ENCODE measurements around the gene DIS3L2.

DNA sequence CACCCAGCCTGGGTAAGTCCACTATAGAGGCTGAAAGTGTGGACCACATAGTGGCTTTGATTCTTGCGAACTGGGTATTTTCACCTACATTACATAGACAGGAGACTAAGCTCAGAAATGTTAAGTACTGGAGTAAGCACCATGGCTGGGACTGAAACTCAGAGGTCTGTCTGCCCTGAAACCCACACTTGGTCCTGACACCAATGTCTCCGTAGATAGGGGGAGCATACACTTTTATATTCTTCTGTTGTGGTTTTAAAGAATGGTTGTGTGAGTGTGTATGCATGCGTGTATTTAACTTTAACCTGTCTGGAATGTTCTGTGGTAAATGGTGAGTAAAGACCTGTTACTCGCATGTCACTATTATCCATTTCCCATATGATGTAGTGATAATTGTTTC, 25.0 kb upstream of the DIS3L2 start:
- TF ChIP-seq, protein P1, sequence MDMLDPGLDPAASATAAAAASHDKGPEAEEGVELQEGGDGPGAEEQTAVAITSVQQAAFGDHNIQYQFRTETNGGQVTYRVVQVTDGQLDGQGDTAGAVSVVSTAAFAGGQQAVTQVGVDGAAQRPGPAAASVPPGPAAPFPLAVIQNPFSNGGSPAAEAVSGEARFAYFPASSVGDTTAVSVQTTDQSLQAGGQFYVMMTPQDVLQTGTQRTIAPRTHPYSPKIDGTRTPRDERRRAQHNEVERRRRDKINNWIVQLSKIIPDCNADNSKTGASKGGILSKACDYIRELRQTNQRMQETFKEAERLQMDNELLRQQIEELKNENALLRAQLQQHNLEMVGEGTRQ (IDR thresholded peaks at IDR 0.05; ENCODE audit: low read length): no peak
- TF ChIP-seq, protein P2, sequence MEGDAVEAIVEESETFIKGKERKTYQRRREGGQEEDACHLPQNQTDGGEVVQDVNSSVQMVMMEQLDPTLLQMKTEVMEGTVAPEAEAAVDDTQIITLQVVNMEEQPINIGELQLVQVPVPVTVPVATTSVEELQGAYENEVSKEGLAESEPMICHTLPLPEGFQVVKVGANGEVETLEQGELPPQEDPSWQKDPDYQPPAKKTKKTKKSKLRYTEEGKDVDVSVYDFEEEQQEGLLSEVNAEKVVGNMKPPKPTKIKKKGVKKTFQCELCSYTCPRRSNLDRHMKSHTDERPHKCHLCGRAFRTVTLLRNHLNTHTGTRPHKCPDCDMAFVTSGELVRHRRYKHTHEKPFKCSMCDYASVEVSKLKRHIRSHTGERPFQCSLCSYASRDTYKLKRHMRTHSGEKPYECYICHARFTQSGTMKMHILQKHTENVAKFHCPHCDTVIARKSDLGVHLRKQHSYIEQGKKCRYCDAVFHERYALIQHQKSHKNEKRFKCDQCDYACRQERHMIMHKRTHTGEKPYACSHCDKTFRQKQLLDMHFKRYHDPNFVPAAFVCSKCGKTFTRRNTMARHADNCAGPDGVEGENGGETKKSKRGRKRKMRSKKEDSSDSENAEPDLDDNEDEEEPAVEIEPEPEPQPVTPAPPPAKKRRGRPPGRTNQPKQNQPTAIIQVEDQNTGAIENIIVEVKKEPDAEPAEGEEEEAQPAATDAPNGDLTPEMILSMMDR (IDR thresholded peaks at IDR 0.05; ENCODE audit: control extremely low read depth in 1 of 3, insufficient read depth in 1 of 3, low read depth in 1 of 3, low read length in 3 of 3): no peak
- TF ChIP-seq EZH2 (IDR thresholded peaks at IDR 0.05; ENCODE audit: low read depth, low read length, severe bottlenecking) (no peak), RFX5 (IDR thresholded peaks at IDR 0.05; ENCODE audit: borderline replicate concordance, low read depth, low read length) (no peak), TAF1 (IDR thresholded peaks at IDR 0.05; ENCODE audit: low read depth, low read length) (no peak), JUND (IDR thresholded peaks at IDR 0.05; ENCODE audit: low read length) (no peak), POLR2AphosphoS5 (IDR thresholded peaks at IDR 0.05; ENCODE audit: low read depth, low read length) (no peak), FOSL1 (IDR thresholded peaks at IDR 0.05; ENCODE audit: insufficient read depth, low read depth, low read length) (no peak), RXRA (IDR thresholded peaks at IDR 0.05; ENCODE audit: insufficient read depth, low read depth, low read length) (no peak), YY1 (IDR thresholded peaks at IDR 0.05; ENCODE audit: low read depth, low read length) (no peak), POLR2A (IDR thresholded peaks at IDR 0.05; ENCODE audit: control extremely low read depth in 1 of 2, low read depth in 2 of 2, low read length in 2 of 2) (no peak), NRF1 (IDR thresholded peaks at IDR 0.05; ENCODE audit: low read depth, low read length) (no peak)

Measured in H1 (cell line).